Gastroesophageal sphincter (tissue), 4 donors: ENCODE data around the gene KCND2. TPM values are rescaled to one million over a fixed set of nuclear protein-coding genes. Genes with fewer than 3 reads are reported as not detected.

ENCODE experiments used
- ATAC-seq: fragments of 150-250 bp; one replicate; pipeline ENCODE4 v1.9.1; 2016; ENCODE audit warnings: mild to moderate bottlenecking, moderate library complexity
- H3K27ac ChIP-seq, 4 donors: fragments of 200-600 bp; sonication (generic) in 3 of 4; 1 replicate in 3 of 4; 2 replicates in 1 of 4; pipeline ENCODE4 v1.5.1; 2016 to 2019
- H3K27me3 ChIP-seq: fragments of 200-600 bp; sonication (generic); one replicate; pipeline ENCODE4 v1.5.1; 2019
- H3K36me3 ChIP-seq, 2 donors: fragments of 200-600 bp; sonication (generic); one replicate each; pipeline ENCODE4 v1.5.1; 2019; ENCODE audit warnings: control low read depth in 1 of 2
- H3K4me1 ChIP-seq, 3 donors: fragments of 200-600 bp; sonication (generic); 1 replicate in 2 of 3; 2 replicates in 1 of 3; pipeline ENCODE4 v1.5.1; 2016 to 2019; ENCODE audit warnings: control low read depth in 2 of 3
- H3K4me3 ChIP-seq, 2 donors: fragments of 200-600 bp; sonication (generic); one replicate each; pipeline ENCODE4 v1.5.1; 2019; ENCODE audit warnings: mild to moderate bottlenecking in 1 of 2, moderate library complexity in 1 of 2
- H3K9me3 ChIP-seq, 3 donors: fragments of 200-600 bp; sonication (generic); one replicate each; pipeline ENCODE4 v1.5.1; 2017 to 2019; ENCODE audit warnings: control low read depth in 2 of 3
- CTCF ChIP-seq, 4 experiments: fragments of 200-600 bp in 2 of 4; fragments of 450-650 bp in 2 of 4; sonication (generic) in 1 of 4; IDR thresholded peaks; one replicate each; pipeline ENCODE4 v1.5.1; 2017 to 2019; ENCODE audit warnings: antibody characterized with exemption in 4 of 4, mild to moderate bottlenecking in 2 of 4, moderate library complexity in 2 of 4
- EP300 ChIP-seq: sonication (generic); formaldehyde crosslinking; IDR thresholded peaks from one replicate; pipeline ENCODE4 v1.6.1; 2017; ENCODE audit warnings: antibody characterized with exemption, mild to moderate bottlenecking
- POLR2A ChIP-seq, 2 donors: fragments of 450-650 bp; IDR thresholded peaks; one replicate each; pipeline ENCODE4 v1.6.1; 2017; ENCODE audit warnings: antibody characterized with exemption in 2 of 2, mild to moderate bottlenecking in 2 of 2, moderate library complexity in 1 of 2
- POLR2AphosphoS5 ChIP-seq: sonication (generic); formaldehyde crosslinking; IDR thresholded peaks from one replicate; pipeline ENCODE4 v1.6.1; 2017; ENCODE audit warnings: antibody characterized with exemption
- WGBS, 2 donors: methylation state at CpG; one replicate each; pipeline ENCODE4 v1.1.5; 2018; ENCODE audit warnings: low coverage in 1 of 2; 5-methylcytosine and 5-hydroxymethylcytosine counted together
- total RNA-seq, 4 donors: library from RNA; depleted of rRNA; stranded (reverse); fragments of >200 nt; gene quantifications; one replicate each; pipeline ENCODE4 v1.1.0, GENCODE V29; 2016

The KCND2 gene
- total RNA-seq, 4 donors from 2014 or later: 0.40 to 0.93 (median 0.66) TPM

GRCh38 chr7:120582916-120583315 is 309.9 kb downstream of the KCND2 start:
- no peak overlapping the region for H3K4me3 ChIP-seq
- 81 to 100% methylated on average over 1 to 4 of the region's 4 CpGs for WGBS, 2 donors

GRCh38 chr7:120583899-120584586 is 311.1 kb downstream of the KCND2 start:
- no peak overlapping the region for H3K4me3 ChIP-seq
- no peaks in the 10 kb centered on the region for H3K27me3 ChIP-seq
- H3K4me1 ChIP-seq: no peaks in the 10 kb centered on the region
- no peak overlapping the region for H3K27ac ChIP-seq
- 47 to 71% methylated on average over 2 to 4 of the region's 4 CpGs for WGBS, 2 donors
- ATAC-seq: no peak
- TF ChIP-seq EP300 (no peak), CTCF (IDR thresholded peaks at IDR 0.05) (no peak), POLR2AphosphoS5 (no peak), POLR2A (IDR thresholded peaks at IDR 0.05) (no peak)
- H3K36me3 ChIP-seq: no peaks in the 10 kb centered on the region
- H3K9me3 ChIP-seq: no peaks in the 10 kb centered on the region

More at GRCh38 chr7:120582916-120583315, 309.9 kb downstream of the KCND2 start:
- no peak for TF ChIP-seq CTCF (IDR thresholded peaks at IDR 0.05)
- TF ChIP-seq EP300: no peak
- TF ChIP-seq POLR2A (IDR thresholded peaks at IDR 0.05): no peak
- TF ChIP-seq POLR2AphosphoS5: no peak
- no peaks in the 10 kb centered on the region for H3K4me1 ChIP-seq
- H3K27me3 ChIP-seq: no peaks in the 10 kb centered on the region
- no peaks in the 10 kb centered on the region for H3K9me3 ChIP-seq
- ATAC-seq: no peak
- no peak overlapping the region for H3K27ac ChIP-seq
- no peaks in the 10 kb centered on the region for H3K36me3 ChIP-seq

GRCh38 chr7:120586571-120586970 is 313.6 kb downstream of the KCND2 start:
- TF ChIP-seq POLR2AphosphoS5 (no peak), CTCF (IDR thresholded peaks at IDR 0.05) (no peak), POLR2A (IDR thresholded peaks at IDR 0.05) (no peak), EP300 (no peak)
- WGBS, 2 donors: 31 to 35% methylated on average over 3 of the region's 3 CpGs
- Histone ChIP-seq H3K4me3 (no peak overlapping the region), H3K27me3 (no peaks in the 10 kb centered on the region), H3K9me3 (no peaks in the 10 kb centered on the region), H3K27ac (no peak overlapping the region), H3K36me3 (no peaks in the 10 kb centered on the region), H3K4me1 (no peaks in the 10 kb centered on the region)
- no peak for ATAC-seq

- WGBS, 2 donors: 67 to 80% methylated on average over 3 of the region's 3 CpGs
- TF ChIP-seq POLR2AphosphoS5 (no peak), POLR2A (IDR thresholded peaks at IDR 0.05) (no peak), EP300 (no peak)
- no peaks in the 10 kb centered on the region for H3K4me1 ChIP-seq
Observed at GRCh38 chr7:120587243-120587642, 314.3 kb downstream of the KCND2 start.

GRCh38 chr7:120588416-120588815 is 315.4 kb downstream of the KCND2 start:
- no peaks in the 10 kb centered on the region for H3K36me3 ChIP-seq
- H3K9me3 ChIP-seq: no peaks in the 10 kb centered on the region
- 8 to 22% methylated on average over 1 of the region's 1 CpG for WGBS, 2 donors
- H3K4me3 ChIP-seq: no peak overlapping the region
- H3K4me1 ChIP-seq: no peaks in the 10 kb centered on the region
- TF ChIP-seq EP300: no peak
- no peak for TF ChIP-seq POLR2A (IDR thresholded peaks at IDR 0.05)
- H3K27ac ChIP-seq: no peak overlapping the region
- no peaks in the 10 kb centered on the region for H3K27me3 ChIP-seq
- no peak for ATAC-seq

More at GRCh38 chr7:120587243-120587642, 314.3 kb downstream of the KCND2 start:
- Histone ChIP-seq H3K4me3 (no peak overlapping the region), H3K9me3 (no peaks in the 10 kb centered on the region), H3K36me3 (no peaks in the 10 kb centered on the region), H3K27me3 (no peaks in the 10 kb centered on the region), H3K27ac (no peak overlapping the region)
- ATAC-seq: no peak

GRCh38 chr7:120588862-120589261 is 315.9 kb downstream of the KCND2 start:
- no peak for ATAC-seq
- no peaks in the 10 kb centered on the region for H3K27me3 ChIP-seq
- no peak overlapping the region for H3K4me3 ChIP-seq
- no peaks in the 10 kb centered on the region for H3K36me3 ChIP-seq
- no peak overlapping the region for H3K27ac ChIP-seq
- WGBS, 2 donors: 62 to 71% methylated on average over 2 of the region's 2 CpGs
- H3K9me3 ChIP-seq: no peaks in the 10 kb centered on the region
- no peaks in the 10 kb centered on the region for H3K4me1 ChIP-seq
- TF ChIP-seq CTCF (IDR thresholded peaks at IDR 0.05) (no peak), POLR2A (IDR thresholded peaks at IDR 0.05) (no peak), EP300 (no peak), POLR2AphosphoS5 (no peak)
